ENCODE measurements around the gene GPR156.
"Not testable (repeated sequence)": the region's sequence is repeated elsewhere in the genome, so short reads cannot be mapped to it uniquely, and the experiment has no call there.

GPR156 gene

DNA sequence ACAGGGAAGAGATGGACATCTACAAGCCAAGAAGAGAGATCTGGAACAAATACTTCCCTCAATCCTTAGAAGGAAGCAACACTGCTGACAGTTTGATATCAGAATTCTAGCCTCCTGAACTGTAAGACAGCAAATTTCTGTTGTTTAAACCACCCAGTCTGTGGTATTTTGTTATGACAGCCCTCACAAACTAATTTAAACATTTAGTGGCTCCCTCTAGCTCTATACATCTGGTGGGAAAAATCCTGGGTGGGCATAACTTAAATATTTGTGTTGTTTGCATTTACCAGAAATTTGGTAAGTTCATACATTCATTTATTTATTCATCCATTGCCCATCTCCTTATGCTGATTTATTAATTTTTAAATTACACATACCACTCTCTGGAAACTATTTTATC is 128.3 kb downstream of the GPR156 start:
- H3K4me3 ChIP-seq (ENCODE audit: low read depth, low read length): no peak overlapping the region
- TF ChIP-seq, protein P1, sequence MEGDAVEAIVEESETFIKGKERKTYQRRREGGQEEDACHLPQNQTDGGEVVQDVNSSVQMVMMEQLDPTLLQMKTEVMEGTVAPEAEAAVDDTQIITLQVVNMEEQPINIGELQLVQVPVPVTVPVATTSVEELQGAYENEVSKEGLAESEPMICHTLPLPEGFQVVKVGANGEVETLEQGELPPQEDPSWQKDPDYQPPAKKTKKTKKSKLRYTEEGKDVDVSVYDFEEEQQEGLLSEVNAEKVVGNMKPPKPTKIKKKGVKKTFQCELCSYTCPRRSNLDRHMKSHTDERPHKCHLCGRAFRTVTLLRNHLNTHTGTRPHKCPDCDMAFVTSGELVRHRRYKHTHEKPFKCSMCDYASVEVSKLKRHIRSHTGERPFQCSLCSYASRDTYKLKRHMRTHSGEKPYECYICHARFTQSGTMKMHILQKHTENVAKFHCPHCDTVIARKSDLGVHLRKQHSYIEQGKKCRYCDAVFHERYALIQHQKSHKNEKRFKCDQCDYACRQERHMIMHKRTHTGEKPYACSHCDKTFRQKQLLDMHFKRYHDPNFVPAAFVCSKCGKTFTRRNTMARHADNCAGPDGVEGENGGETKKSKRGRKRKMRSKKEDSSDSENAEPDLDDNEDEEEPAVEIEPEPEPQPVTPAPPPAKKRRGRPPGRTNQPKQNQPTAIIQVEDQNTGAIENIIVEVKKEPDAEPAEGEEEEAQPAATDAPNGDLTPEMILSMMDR (IDR thresholded peaks at IDR 0.05; ENCODE audit: low read depth, low read length): no peak

DNA sequence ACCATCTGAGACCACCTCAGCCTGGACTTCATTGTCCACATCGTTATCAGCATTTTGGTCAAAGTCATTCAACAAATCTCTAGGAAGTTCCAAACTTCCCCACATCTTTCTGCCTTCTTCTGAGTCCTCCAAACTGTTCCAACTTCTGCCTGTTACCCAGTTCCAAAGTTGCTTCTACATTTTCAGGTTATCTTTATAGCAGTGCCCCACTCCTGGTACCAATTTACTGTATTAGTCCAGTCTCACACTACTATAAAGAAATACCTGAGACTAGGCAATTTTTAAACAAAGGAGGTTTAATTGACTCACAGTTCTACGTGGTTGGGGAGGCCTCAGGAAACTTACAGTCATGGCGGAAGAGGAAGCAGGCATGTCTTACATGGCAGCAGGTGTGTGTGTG is 129.3 kb downstream of the GPR156 start:
- H3K4me3 ChIP-seq (ENCODE audit: low read depth, low read length): not testable (repeated sequence)

DNA sequence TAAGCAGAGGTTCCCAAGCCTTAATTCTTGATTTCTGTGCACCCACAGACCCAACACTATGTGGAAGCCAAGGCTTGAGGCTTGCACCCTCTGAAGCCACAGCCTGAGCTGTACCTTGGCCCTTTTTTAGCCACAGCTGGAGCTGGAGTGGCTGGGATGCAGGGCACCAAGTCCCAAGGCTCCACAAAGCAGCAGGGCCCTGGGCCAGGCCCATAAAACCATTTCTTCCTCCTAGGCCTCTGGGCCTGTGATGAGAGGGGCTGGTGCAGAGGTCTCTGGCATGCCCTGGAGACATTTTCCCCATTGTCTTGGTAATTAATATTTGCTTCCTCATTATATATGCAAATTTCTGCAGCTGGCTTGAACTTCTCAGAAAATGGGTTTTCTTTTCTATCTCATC is 129.9 kb downstream of the GPR156 start:
- TF ChIP-seq, protein P1 (IDR thresholded peaks at IDR 0.05; ENCODE audit: low read depth, low read length): no peak

DNA sequence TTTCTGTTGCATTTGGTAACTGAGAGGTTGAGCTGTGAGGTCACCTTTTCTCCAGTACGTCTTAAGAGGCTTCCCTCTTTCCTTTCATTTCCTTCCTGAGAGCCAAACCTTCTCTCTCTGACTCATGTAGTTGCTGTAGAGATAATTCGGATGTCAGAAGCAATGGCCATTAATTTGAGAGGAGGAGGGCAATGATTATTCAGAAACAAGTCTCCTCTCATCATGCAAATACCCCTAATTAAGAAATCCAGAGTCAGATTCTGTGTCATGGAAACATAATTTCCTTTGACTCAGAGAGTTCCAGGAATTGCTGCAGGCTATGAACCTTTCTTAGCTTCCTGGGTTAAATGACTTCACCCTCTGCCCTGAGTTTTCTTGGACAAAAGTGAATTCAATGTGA is 131.7 kb downstream of the GPR156 start:
- H3K4me3 ChIP-seq (ENCODE audit: low read depth, low read length): no peak overlapping the region
- TF ChIP-seq, protein P1 (IDR thresholded peaks at IDR 0.05; ENCODE audit: low read depth, low read length): no peak

More for the DNA sequence above, 129.9 kb downstream of the GPR156 start:
- H3K4me3 ChIP-seq (ENCODE audit: low read depth, low read length): no peak overlapping the region

DNA sequence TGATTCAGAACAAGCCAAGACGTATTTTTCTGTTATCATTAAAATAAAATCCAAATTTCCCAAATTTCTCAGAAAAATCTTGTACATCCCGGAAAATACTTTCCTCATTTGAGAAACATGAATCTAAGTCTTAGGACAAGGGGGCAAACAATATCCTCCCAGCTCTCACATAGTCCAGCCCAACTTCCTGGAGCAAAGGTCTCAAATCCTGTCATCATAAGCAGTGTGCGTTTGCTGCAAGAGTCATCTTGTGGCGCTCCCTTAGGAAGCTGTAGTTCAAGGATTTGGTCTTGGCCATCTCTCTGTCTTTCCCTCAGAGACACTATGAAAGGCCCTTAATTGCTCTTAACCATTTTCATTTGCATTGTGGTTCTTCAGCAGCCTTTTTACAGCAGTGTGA is 133.2 kb downstream of the GPR156 start:
- TF ChIP-seq, protein P1 (IDR thresholded peaks at IDR 0.05; ENCODE audit: low read depth, low read length): no peak
- H3K4me3 ChIP-seq (ENCODE audit: low read depth, low read length): no peak overlapping the region

DNA sequence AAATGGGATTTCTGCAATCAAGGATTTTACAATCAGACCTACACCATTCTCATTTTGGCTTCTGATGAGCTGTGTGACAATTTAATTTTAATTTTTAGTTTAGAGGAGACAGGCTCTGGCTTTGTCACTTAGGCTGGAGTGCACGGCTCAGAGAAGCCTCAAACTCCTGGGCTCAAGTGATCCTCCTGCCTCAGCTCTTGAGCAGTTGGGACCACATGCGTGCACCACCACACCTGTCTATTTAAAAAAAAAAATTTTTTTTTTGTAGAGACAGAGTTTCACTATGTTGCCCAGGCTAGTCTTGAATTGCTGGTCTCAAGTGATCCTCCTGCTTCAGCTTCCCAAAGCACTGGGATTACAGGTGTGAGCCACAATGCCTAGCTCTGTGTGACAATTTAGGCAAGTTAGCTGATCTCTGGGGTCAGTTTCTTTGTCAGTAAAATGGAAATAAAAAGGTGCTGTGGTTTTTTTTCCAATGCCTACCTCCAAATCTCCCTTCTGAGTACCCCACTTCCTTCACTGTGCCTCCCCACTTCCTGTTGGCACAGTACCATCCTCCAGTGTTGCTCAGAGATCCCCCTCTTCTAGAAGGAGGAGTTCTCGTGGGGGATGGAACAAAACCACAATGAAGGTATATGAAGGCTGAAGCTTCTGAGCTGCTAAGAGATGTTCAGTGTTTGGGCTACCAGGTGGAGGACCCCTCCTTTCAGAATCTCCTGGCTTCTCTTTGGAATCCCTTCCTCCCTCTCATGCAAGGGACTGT is 136.7 kb downstream of the GPR156 start:
- no peak overlapping the region for H3K4me3 ChIP-seq (ENCODE audit: low read depth, low read length)

DNA sequence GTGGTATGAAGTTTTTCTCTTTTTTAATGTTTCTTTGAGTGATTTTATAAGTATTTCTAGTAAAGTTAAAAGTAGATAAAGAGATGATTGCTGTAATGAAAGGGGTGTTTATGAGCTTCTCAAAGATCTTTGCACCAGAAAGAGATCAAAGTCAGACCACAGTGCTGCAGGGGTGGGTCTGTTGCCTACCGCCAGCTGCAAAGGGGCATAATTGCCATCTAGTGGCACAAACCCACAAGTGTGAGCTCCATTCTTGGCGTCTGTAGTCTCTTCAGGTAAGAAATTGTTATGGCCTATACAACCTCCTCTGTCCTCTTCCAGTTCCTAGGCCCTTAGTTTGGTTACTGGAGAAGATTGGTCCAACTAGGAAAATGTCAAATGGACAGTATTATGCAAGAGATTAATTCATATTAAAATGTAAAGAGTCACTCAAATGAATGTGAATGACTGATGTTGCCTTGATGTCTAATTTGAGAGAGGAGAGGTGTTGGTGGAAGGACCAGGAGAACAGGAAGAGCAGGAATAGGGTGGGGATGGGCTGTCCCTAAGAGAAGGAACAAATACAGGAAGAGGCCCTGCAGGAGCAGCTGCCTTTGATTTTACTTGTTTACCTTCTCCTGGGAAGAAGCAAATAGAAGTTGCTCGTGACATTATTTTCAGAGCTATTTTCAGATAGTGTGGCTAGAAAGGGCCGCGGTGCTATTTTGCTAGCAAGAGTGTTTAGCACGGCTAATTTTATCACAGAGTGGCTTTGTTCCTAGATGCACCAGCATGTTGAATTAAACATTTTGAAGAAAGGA is 137.8 kb downstream of the GPR156 start:
- H3K4me3 ChIP-seq (ENCODE audit: low read depth, low read length): no peak overlapping the region
- TF ChIP-seq, protein P1 (IDR thresholded peaks at IDR 0.05; ENCODE audit: low read depth, low read length): no peak

More for the DNA sequence above, 136.7 kb downstream of the GPR156 start:
- TF ChIP-seq, protein P1 (IDR thresholded peaks at IDR 0.05; ENCODE audit: low read depth, low read length): no peak
